HFFc6 (cell line): ENCODE data around the gene SPRED2. TPM values are rescaled to one million over a fixed set of nuclear protein-coding genes. Genes with fewer than 3 reads are reported as not detected.

Experiments used
- DNase-seq: peaks from one replicate; pipeline ENCODE4 v3.0.0-alpha.2; 2018
- H3K27ac Mint-ChIP-seq: 2 replicates; pipeline ENCODE4 v1.8.0; 2020; ENCODE audit warnings: mild to moderate bottlenecking, mixed read lengths
- H3K27me3 Mint-ChIP-seq: 2 replicates; pipeline ENCODE4 v1.8.0; 2021; ENCODE audit warnings: mild to moderate bottlenecking, moderate library complexity, mixed read lengths; ENCODE audit not compliant: insufficient read depth
- H3K36me3 Mint-ChIP-seq: 2 replicates; pipeline ENCODE4 v1.8.0; 2021; ENCODE audit warnings: low read depth, mixed read lengths
- H3K4me1 Mint-ChIP-seq: 2 replicates; pipeline ENCODE4 v1.8.0; 2020; ENCODE audit warnings: low read depth, mixed read lengths
- H3K4me3 Mint-ChIP-seq: 2 replicates; pipeline ENCODE4 v1.8.0; 2020; ENCODE audit warnings: mild to moderate bottlenecking, moderate library complexity, mixed read lengths
- H3K9me3 Mint-ChIP-seq: 2 replicates; pipeline ENCODE4 v1.8.0; 2020; ENCODE audit warnings: mild to moderate bottlenecking, mixed read lengths
- CTCF ChIP-seq: fragments of 200-600 bp; sonication (generic); IDR thresholded peaks from 2 replicates; pipeline ENCODE4 v1.5.0; 2021; ENCODE audit warnings: antibody characterized with exemption, mild to moderate bottlenecking
- total RNA-seq, 6 experiments: library from RNA; stranded (reverse); fragmentation: NEBNext Ultra II Directional; extraction: Animal tissue kit (Norgen Biotek cat#: 25700); gene quantifications; 2 replicates in 1 of 6; 3 replicates in 5 of 6; pipeline ENCODE4 v1.2.3, GENCODE V29; 2021

Gene SPRED2
- total RNA-seq, 6 experiments from 2014 or later = 28.7 to 38.5 (median 33.3) TPM

GRCh38 chr2:65311049-65311448, 121.3 kb downstream of the SPRED2 start:
- no peaks in the 10 kb centered on the region for H3K9me3 Mint-ChIP-seq
- no peak for DNase-seq
- H3K36me3 Mint-ChIP-seq = peaks cover 33% of the 10 kb centered on the region
- H3K4me1 Mint-ChIP-seq = no peaks in the 10 kb centered on the region; the same call in 1 of the 2 replicates
- H3K4me3 Mint-ChIP-seq = no peak overlapping the region
- TF ChIP-seq CTCF = no peak
- no peaks in the 10 kb centered on the region for H3K27me3 Mint-ChIP-seq
- no peak overlapping the region for H3K27ac Mint-ChIP-seq

GRCh38 chr2:65309699-65310098, 122.7 kb downstream of the SPRED2 start:
- Mint-ChIP-seq H3K36me3 (peaks cover 31% of the 10 kb centered on the region), H3K27ac (no peak overlapping the region), H3K4me3 (no peak overlapping the region)

GRCh38 chr2:65305934-65306333, 126.5 kb downstream of the SPRED2 start:
- H3K27ac Mint-ChIP-seq = no peak overlapping the region
- peaks cover 24% of the 10 kb centered on the region for H3K36me3 Mint-ChIP-seq
- no peak for TF ChIP-seq CTCF
- no peak for DNase-seq
- H3K27me3 Mint-ChIP-seq = no peaks in the 10 kb centered on the region; the same call in 1 of the 2 replicates
- no peak overlapping the region for H3K4me3 Mint-ChIP-seq
- H3K4me1 Mint-ChIP-seq = peaks cover 24% of the 10 kb centered on the region
- no peaks in the 10 kb centered on the region for H3K9me3 Mint-ChIP-seq

More at GRCh38 chr2:65309699-65310098, 122.7 kb downstream of the SPRED2 start:
- no peak for DNase-seq
- H3K27me3 Mint-ChIP-seq = no peaks in the 10 kb centered on the region
- no peaks in the 10 kb centered on the region for H3K9me3 Mint-ChIP-seq
- no peaks in the 10 kb centered on the region for H3K4me1 Mint-ChIP-seq
- no peak for TF ChIP-seq CTCF

GRCh38 chr2:65300761-65301711, 131.4 kb downstream of the SPRED2 start:
- Mint-ChIP-seq H3K27ac (peak overlapping the region; percentile 95), H3K4me3 (peak overlapping the region; percentile 85), H3K4me1 (peaks cover 44% of the 10 kb centered on the region), H3K36me3 (peaks cover 11% of the 10 kb centered on the region; the same call in 1 of the 2 replicates), H3K27me3 (no peaks in the 10 kb centered on the region; the same call in none of the 2 replicates), H3K9me3 (no peaks in the 10 kb centered on the region)
- no peak for TF ChIP-seq CTCF
- peak; percentile 76 for DNase-seq

- Mint-ChIP-seq H3K4me1 (peaks cover 44% of the 10 kb centered on the region), H3K9me3 (no peaks in the 10 kb centered on the region), H3K4me3 (peak overlapping the region; percentile 85), H3K27me3 (no peaks in the 10 kb centered on the region; the same call in none of the 2 replicates), H3K36me3 (peaks cover 11% of the 10 kb centered on the region; the same call in 1 of the 2 replicates), H3K27ac (peak overlapping the region; percentile 95)
- peak; percentile 50 for DNase-seq
- no peak for TF ChIP-seq CTCF
Observed at GRCh38 chr2:65300134-65300760, 132.2 kb downstream of the SPRED2 start.
